ENCODE results near the gene DNER. TPM values are rescaled to one million over a fixed set of nuclear protein-coding genes. Genes with fewer than 3 reads are reported as not detected.

Gene DNER
- total and polyA plus RNA-seq, 2 of the 13 experiments (the other 11 are each of a cell fraction or from before 2014, with no cell fraction given) = not detected

GRCh38 chr2:229713371-229714079 is 830 bp downstream of the DNER start:
- no peaks in the 10 kb centered on the region for H3K36me3 ChIP-seq (replicated peaks in 1 of 2; ENCODE audit: control insufficient read depth in 1 of 2, insufficient read depth in 2 of 2, low read length in 2 of 2)
- FAIRE-seq = no peak
- no peak overlapping the region for H3K27ac ChIP-seq (ENCODE audit: extremely low read length, insufficient read depth, low read length)
- no TSS peak for BruUV-seq (replicated peaks)
- H2AFZ ChIP-seq (ENCODE audit: low read length) = no peak overlapping the region
- no peak for DNase-seq (ENCODE audit: low spot score)
- POLR2A ChIA-PET = no interaction called here
- in situ Hi-C loops (cut with HindIII; ENCODE audit: extremely low pct_ligation_motif_present, low pct_unique_long_range_greater_than_20kb) (no loop called here), intact Hi-C loops (cut with micrococcal nuclease; ENCODE audit: unreplicated experiment) (no loop called here)
- H3K79me2 ChIP-seq (ENCODE audit: insufficient read depth, low read length) = no peaks in the 10 kb centered on the region
- H4K20me1 ChIP-seq (ENCODE audit: insufficient read depth, low read length) = peaks cover 12% of the 10 kb centered on the region; the same call in 1 of the 2 replicates
- TF ChIP-seq ZNF878 (CRISPR knock-in tag; IDR thresholded peaks at IDR 0.05) = no peak
- no peak for TF ChIP-seq ZMYM2 (CRISPR knock-in tag; IDR thresholded peaks at IDR 0.05)
- TF ChIP-seq, protein P1, sequence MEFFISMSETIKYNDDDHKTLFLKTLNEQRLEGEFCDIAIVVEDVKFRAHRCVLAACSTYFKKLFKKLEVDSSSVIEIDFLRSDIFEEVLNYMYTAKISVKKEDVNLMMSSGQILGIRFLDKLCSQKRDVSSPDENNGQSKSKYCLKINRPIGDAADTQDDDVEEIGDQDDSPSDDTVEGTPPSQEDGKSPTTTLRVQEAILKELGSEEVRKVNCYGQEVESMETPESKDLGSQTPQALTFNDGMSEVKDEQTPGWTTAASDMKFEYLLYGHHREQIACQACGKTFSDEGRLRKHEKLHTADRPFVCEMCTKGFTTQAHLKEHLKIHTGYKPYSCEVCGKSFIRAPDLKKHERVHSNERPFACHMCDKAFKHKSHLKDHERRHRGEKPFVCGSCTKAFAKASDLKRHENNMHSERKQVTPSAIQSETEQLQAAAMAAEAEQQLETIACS (CRISPR knock-in tag; IDR thresholded peaks at IDR 0.05) = no peak
- TF ChIP-seq GTF2F1 (IDR thresholded peaks at IDR 0.05; ENCODE audit: low read length) = no peak
- TF ChIP-seq, protein P2, sequence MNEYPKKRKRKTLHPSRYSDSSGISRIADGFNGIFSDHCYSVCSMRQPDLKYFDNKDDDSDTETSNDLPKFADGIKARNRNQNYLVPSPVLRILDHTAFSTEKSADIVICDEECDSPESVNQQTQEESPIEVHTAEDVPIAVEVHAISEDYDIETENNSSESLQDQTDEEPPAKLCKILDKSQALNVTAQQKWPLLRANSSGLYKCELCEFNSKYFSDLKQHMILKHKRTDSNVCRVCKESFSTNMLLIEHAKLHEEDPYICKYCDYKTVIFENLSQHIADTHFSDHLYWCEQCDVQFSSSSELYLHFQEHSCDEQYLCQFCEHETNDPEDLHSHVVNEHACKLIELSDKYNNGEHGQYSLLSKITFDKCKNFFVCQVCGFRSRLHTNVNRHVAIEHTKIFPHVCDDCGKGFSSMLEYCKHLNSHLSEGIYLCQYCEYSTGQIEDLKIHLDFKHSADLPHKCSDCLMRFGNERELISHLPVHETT (CRISPR knock-in tag; conservative IDR thresholded peaks at IDR 0.05) = no peak
- TF ChIP-seq ZNF713 (CRISPR knock-in tag; IDR thresholded peaks at IDR 0.05) = no peak
- no peak for TF ChIP-seq NFAT5 (CRISPR knock-in tag; IDR thresholded peaks at IDR 0.05)
- no peak for TF ChIP-seq ZNF616 (CRISPR knock-in tag; IDR thresholded peaks at IDR 0.05; ENCODE audit: low read depth)
- no peak for TF ChIP-seq ONECUT2 (CRISPR knock-in tag; IDR thresholded peaks at IDR 0.05)
- TF ChIP-seq ZSCAN22 (CRISPR knock-in tag; IDR thresholded peaks at IDR 0.05) = no peak
- TF ChIP-seq CTCF (CRISPR knock-in tag; IDR thresholded peaks at IDR 0.05) = 0 out of 2 replicates have a peak, but pooled peaks have one; percentile 8
- no peak for TF ChIP-seq ZSCAN30 (CRISPR knock-in tag; IDR thresholded peaks at IDR 0.05)
- 0 out of 2 replicates have a peak, but pooled peaks have one; percentile 44 for TF ChIP-seq EZH2 (conservative IDR thresholded peaks at IDR 0.05; ENCODE audit: low read depth, low read length)
- CTCF ChIA-PET (ENCODE audit: low intra/inter-chr PET ratio, low total read pairs) = no interaction called here
- peak; percentile 29 for ATAC-seq
- 32% methylated on average over 24 of the region's 61 CpGs for WGBS (ENCODE audit: low lambda C conversion rate)
- H3K27me3 ChIP-seq (ENCODE audit: control insufficient read depth in 1 of 2, insufficient read depth in 2 of 2, low read length in 2 of 2) = peaks cover 7 to 36% of the 10 kb centered on the region in 2 experiments
- H3K4me2 ChIP-seq (ENCODE audit: low read depth, low read length) = no peak overlapping the region
- H3K9me3 ChIP-seq (ENCODE audit: low read length) = no peaks in the 10 kb centered on the region
- no peaks in the 10 kb centered on the region for H3K4me1 ChIP-seq (ENCODE audit: insufficient read depth, low read length)
- H3K9ac ChIP-seq (ENCODE audit: insufficient read depth, low read depth, low read length) = no peak overlapping the region
- no peak overlapping the region; a peak in 1 of 6 replicates for H3K4me3 ChIP-seq (replicated peaks in 1 of 3; ENCODE audit: insufficient read depth in 1 of 3, low read depth in 2 of 3, low read length in 3 of 3)

All from HepG2 (cell line).